PFSK-1 (cell line): ENCODE measurements around the gene PTTG1IP.

ENCODE experiments used
- FOXP2 ChIP-seq: optimal IDR thresholded peaks from 2 replicates; pipeline ENCODE3; 2011; ENCODE audit warnings: borderline replicate concordance, control low read depth, inconsistent platforms; ENCODE audit not compliant: insufficient read depth; ENCODE audit errors: extremely low read length, extremely low read depth
- POLR2AphosphoS5 ChIP-seq: IDR thresholded peaks from 2 replicates; pipeline ENCODE4 v1.6.1; 2012; ENCODE audit warnings: low read depth, mild to moderate bottlenecking, control low read depth, low read length, moderate library complexity
- REST ChIP-seq, 2 experiments: IDR thresholded peaks; 2 replicates each; pipeline versions ENCODE4 v1.6.1 to v1.8.0; 2011 to 2012; ENCODE audit warnings: low read depth in 2 of 2, low read length in 2 of 2, control low read depth in 1 of 2, inconsistent platforms in 1 of 2, mild to moderate bottlenecking in 1 of 2, moderate library complexity in 1 of 2; ENCODE audit not compliant: insufficient read depth in 1 of 2
- SIN3A ChIP-seq: IDR thresholded peaks from 2 replicates; pipeline ENCODE4 v1.6.1; 2012; ENCODE audit warnings: mild to moderate bottlenecking, low read length, moderate library complexity, borderline replicate concordance; ENCODE audit not compliant: insufficient read depth
- TAF1 ChIP-seq: IDR thresholded peaks from 2 replicates; pipeline ENCODE4 v1.6.1; 2012; ENCODE audit warnings: low read length, control low read depth, borderline replicate concordance; ENCODE audit not compliant: insufficient read depth

PTTG1IP gene

DNA sequence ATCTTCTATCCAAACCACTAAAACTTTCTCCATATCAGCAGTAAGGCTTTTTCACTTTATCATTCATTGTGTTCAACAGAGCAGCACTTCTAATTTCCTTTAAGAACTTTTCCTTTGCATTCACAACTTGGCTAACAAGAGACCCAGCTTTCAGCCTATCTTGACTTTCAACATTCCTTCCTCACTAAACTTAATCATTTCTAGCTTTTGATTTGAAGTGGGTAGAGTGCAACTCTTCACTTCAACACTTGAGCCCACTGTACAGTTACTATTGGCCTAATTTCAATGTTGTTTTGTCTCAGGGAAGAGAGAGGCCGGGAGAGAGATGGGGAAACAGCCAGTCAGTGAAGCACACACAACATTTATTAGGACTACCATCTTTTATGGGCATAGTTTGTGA, 73.8 kb downstream of the PTTG1IP start:
- TF ChIP-seq REST (IDR thresholded peaks at IDR 0.05; ENCODE audit: insufficient read depth in 1 of 2, low read depth in 2 of 2, low read length in 2 of 2), result no peak
- no peak for TF ChIP-seq POLR2AphosphoS5
- TF ChIP-seq FOXP2, result no peak
- no peak for TF ChIP-seq SIN3A
- TF ChIP-seq TAF1, result no peak
